Neural progenitor cell (in vitro differentiated cells): ENCODE results near the gene SLC41A3.

Source experiments
- EZH2phosphoT487 ChIP-seq: fragments of 200-600 bp; sonication (generic); IDR thresholded peaks from 2 replicates; pipeline ENCODE4 v1.6.1; 2017; ENCODE audit warnings: antibody characterized with exemption
- TF ChIP-seq, protein P1 (sequence below): fragments of 200-600 bp; sonication (generic); IDR thresholded peaks from 2 replicates; pipeline ENCODE4 v1.5.1; 2017; ENCODE audit warnings: antibody characterized with exemption, mild to moderate bottlenecking

- TF ChIP-seq EZH2phosphoT487, result no peak
- TF ChIP-seq, protein P1, sequence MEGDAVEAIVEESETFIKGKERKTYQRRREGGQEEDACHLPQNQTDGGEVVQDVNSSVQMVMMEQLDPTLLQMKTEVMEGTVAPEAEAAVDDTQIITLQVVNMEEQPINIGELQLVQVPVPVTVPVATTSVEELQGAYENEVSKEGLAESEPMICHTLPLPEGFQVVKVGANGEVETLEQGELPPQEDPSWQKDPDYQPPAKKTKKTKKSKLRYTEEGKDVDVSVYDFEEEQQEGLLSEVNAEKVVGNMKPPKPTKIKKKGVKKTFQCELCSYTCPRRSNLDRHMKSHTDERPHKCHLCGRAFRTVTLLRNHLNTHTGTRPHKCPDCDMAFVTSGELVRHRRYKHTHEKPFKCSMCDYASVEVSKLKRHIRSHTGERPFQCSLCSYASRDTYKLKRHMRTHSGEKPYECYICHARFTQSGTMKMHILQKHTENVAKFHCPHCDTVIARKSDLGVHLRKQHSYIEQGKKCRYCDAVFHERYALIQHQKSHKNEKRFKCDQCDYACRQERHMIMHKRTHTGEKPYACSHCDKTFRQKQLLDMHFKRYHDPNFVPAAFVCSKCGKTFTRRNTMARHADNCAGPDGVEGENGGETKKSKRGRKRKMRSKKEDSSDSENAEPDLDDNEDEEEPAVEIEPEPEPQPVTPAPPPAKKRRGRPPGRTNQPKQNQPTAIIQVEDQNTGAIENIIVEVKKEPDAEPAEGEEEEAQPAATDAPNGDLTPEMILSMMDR, result no peak
These were observed 27.0 kb downstream of the SLC41A3 start for GRCh38 chr3:126056681-126057500.
